HFF-Myc (cell line): ENCODE measurements around the gene TRIML1.

ENCODE experiments used
- DNase-seq: peaks from one replicate; pipeline ENCODE4 v3.0.0-alpha.2; 2011; ENCODE audit warnings: low read depth; ENCODE audit errors: extremely low read depth
- H3K4me3 ChIP-seq: replicated peaks from 2 replicates; pipeline ENCODE4 v1.5.1; 2011; ENCODE audit warnings: low read depth, mild to moderate bottlenecking, control low read depth, low read length
- CTCF ChIP-seq: IDR thresholded peaks from 2 replicates; pipeline ENCODE4 v1.5.1; 2012; ENCODE audit warnings: mild to moderate bottlenecking, low read depth, low read length, control low read depth; ENCODE audit errors: missing control alignments

The TRIML1 gene

DNA sequence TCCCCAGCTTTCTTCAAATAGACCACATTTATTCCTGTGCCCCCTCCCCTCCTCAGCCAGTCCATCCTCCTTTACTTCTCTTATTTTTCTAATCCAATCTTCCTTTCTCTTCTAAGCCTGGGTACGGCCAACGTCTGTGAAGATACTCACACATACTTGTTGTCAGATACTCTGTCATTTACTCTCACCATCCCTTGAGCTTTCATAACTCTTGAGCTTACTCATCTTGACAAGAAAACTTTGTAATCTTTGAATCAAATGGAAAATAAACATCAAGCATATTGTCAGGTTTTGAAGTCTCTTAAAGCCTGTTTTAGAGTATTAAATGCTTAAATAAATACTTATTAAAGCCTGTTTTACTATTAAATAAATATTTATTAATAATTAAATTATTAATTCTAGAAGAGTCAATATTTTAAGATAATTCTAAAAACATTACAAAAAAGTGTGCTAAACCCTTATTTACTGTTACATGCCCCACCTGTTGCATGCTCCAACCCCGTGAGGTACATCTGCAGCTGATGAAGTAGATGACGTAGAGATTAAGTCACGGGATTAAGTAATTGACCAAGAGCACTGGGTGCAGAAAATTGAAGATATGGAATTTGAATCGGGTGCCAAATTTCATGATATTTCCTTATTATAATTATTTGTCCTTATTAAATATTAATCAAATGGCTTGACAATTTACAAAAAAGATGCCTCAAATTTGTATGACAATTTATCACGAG lies 28.3 kb upstream of the TRIML1 start:
- H3K4me3 ChIP-seq, result no peak overlapping the region
- no peak for DNase-seq
- TF ChIP-seq CTCF, result no peak

GRCh38 chr4:188111955-188112354 lies 27.3 kb upstream of the TRIML1 start:
- no peak for DNase-seq
- no peak overlapping the region for H3K4me3 ChIP-seq
- no peak for TF ChIP-seq CTCF

DNA sequence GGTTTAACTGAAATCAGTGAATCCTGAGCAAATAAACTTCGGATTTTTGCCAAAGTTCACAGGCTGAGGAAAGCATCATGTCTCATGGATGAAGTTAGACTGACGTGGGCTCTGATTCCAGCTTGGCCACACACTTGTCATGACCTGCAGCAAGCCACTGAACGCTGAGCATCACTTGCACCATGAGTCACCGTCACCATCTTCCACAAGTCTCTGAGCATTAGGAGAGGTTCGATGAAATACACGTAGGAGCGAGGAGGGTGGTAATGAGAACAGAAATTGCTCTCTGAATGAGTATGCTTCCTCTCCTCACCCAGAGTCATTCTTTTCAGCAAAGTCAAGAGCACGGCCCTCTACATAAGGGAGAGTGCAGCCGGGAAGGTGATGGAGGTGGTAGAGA lies 26.1 kb upstream of the TRIML1 start:
- no peak overlapping the region for H3K4me3 ChIP-seq
- DNase-seq, result no peak
- no peak for TF ChIP-seq CTCF

- no peak for TF ChIP-seq CTCF
- H3K4me3 ChIP-seq, result no peak overlapping the region
- no peak for DNase-seq
Measured at GRCh38 chr4:188117631-188118324, 21.5 kb upstream of the TRIML1 start.

DNA sequence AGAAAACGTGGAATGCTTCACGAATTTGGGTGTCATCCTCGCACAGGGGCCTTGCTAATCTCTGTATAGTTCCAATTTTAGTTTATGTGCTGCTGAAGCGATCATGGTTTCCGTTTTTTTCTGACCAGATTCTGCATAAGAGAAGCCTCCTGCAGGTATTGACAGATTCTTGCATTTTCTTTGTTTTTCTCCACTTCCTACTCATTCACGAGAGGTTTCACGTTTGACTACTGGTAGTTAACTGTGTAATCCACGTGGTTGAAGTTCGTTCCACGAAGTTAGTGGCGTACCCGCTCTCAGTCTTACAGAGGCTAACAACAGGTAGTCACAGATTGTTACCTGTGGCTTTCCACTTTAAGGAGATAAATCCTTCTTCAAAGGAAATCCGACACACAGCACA lies 17.7 kb upstream of the TRIML1 start:
- no peak overlapping the region for H3K4me3 ChIP-seq
- DNase-seq, result no peak
- TF ChIP-seq CTCF, result no peak

DNA sequence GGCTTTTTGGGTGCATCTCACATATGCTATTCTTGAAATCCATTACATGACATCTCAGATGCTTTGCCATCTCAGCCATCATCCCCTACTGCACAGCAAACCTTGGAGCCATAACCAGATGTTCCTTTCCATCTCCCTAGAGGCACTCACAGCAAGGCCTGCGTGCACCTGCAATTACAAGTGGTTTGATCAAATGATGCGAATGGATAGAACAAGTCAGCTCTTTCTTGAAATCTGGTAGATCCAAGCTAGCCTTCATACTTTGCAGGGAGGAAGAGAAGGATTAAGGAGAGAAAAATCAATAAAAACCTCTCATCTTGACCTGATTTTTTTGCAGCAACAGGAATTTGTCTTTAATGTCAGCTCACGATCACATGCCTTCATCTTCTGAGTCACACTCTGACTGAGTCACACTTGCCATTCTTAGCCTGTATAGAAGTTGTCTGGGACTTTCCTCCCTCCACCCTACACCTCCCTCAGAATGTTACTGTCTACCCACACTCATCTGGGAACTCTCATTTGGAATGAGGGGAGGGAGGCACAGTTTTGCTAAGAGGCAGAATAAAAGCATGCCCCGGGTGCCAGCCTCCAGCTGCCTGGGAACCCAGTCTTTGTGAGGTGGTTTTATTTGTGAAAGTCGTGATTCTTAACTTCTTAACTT lies 11.9 kb upstream of the TRIML1 start:
- DNase-seq, result peak; percentile 19
- no peak overlapping the region for H3K4me3 ChIP-seq
- TF ChIP-seq CTCF, result no peak
